OCI-LY1 (cell line): ENCODE data around the gene ORC3.
"Not testable (repeated sequence)": the region's sequence is repeated elsewhere in the genome, so short reads cannot be mapped to it uniquely, and the experiment has no call there.

Experiments
- CTCF ChIP-seq: fragments of 200-600 bp; sonication (generic), shearing (Covaris generic); IDR thresholded peaks from 2 replicates; pipeline ENCODE4 v1.5.1; 2017; ENCODE audit warnings: mild to moderate bottlenecking, antibody characterized with exemption, low read length, moderate library complexity, mixed read lengths
- EZH2 ChIP-seq: fragments of 200-600 bp; sonication (generic), shearing (Covaris generic); IDR thresholded peaks from 2 replicates; pipeline ENCODE4 v1.8.0; 2017; ENCODE audit warnings: borderline replicate concordance, mixed run types, mild to moderate bottlenecking, antibody characterized with exemption, low read length, moderate library complexity, mixed read lengths

GRCh38 chr6:87703039-87703438 is 113.1 kb downstream of the ORC3 start:
- TF ChIP-seq CTCF, EZH2: not testable (repeated sequence)
